Liver (tissue), 9 donors: ENCODE data around the gene PLPP2. TPM values are rescaled to one million over a fixed set of nuclear protein-coding genes. Genes with fewer than 3 reads are reported as not detected.

Experiments used
- DNase-seq: peaks from one replicate; pipeline ENCODE4 v3.0.0-alpha.2; 2017; ENCODE audit warnings: low spot score
- H3K27ac ChIP-seq, 2 donors: one replicate each; pipeline ENCODE4 v1.7.0; 2013; ENCODE audit warnings: inconsistent platforms in 2 of 2, low read length in 2 of 2, control low read depth in 1 of 2, low read depth in 1 of 2, mild to moderate bottlenecking in 1 of 2
- H3K27me3 ChIP-seq, 4 donors: one replicate each; pipeline versions ENCODE4 v1.6.1 to v1.7.0; 2013; ENCODE audit warnings: low read length in 3 of 4, inconsistent platforms in 1 of 4, mild to moderate bottlenecking in 1 of 4, moderate library complexity in 1 of 4; ENCODE audit not compliant: control insufficient read depth in 4 of 4, insufficient read depth in 4 of 4
- H3K36me3 ChIP-seq, 4 donors: one replicate each; pipeline versions ENCODE4 v1.6.1 to v1.7.0; 2013; ENCODE audit warnings: low read length in 3 of 4, mild to moderate bottlenecking in 3 of 4, low read depth in 1 of 4, moderate library complexity in 1 of 4; ENCODE audit not compliant: control insufficient read depth in 4 of 4, insufficient read depth in 3 of 4
- H3K4me1 ChIP-seq, 4 donors: one replicate each; pipeline versions ENCODE4 v1.6.1 to v1.7.0; 2013; ENCODE audit warnings: low read length in 3 of 4, mild to moderate bottlenecking in 3 of 4, moderate library complexity in 1 of 4; ENCODE audit not compliant: control insufficient read depth in 4 of 4, insufficient read depth in 4 of 4
- H3K4me3 ChIP-seq, 3 donors: one replicate each; pipeline versions ENCODE4 v1.6.1 to v1.7.0; 2013; ENCODE audit warnings: low read length in 3 of 3, control low read depth in 1 of 3, low read depth in 1 of 3, mild to moderate bottlenecking in 1 of 3
- H3K9ac ChIP-seq, 2 donors: one replicate each; pipeline ENCODE4 v1.7.0; 2013; ENCODE audit warnings: low read length in 2 of 2, mild to moderate bottlenecking in 2 of 2, moderate library complexity in 2 of 2, control low read depth in 1 of 2, low read depth in 1 of 2
- H3K9me3 ChIP-seq, 4 donors: one replicate each; pipeline versions ENCODE4 v1.6.1 to v1.7.0; 2013; ENCODE audit warnings: low read length in 3 of 4; ENCODE audit not compliant: control insufficient read depth in 4 of 4
- FOXA2 ChIP-seq: IDR thresholded peaks from 2 replicates; pipeline ENCODE4 v1.6.1; 2016; ENCODE audit warnings: antibody characterized with exemption
- HNF4A ChIP-seq, 2 donors: conservative IDR thresholded peaks; 2 replicates each; pipeline ENCODE4 v1.6.1; 2016; ENCODE audit warnings: antibody characterized with exemption in 2 of 2, mild to moderate bottlenecking in 2 of 2
- HNF4G ChIP-seq: IDR thresholded peaks from 2 replicates; pipeline ENCODE4 v1.6.1; 2016; ENCODE audit warnings: antibody characterized with exemption
- JUND ChIP-seq, 2 donors: IDR thresholded peaks; 2 replicates each; pipeline ENCODE4 v1.6.1; 2016; ENCODE audit warnings: antibody characterized with exemption in 2 of 2
- NR2F2 ChIP-seq: IDR thresholded peaks from 2 replicates; pipeline ENCODE4 v1.6.1; 2016; ENCODE audit warnings: antibody characterized with exemption
- RAD21 ChIP-seq, 2 donors: IDR thresholded peaks; 2 replicates each; pipeline ENCODE4 v1.6.1; 2016; ENCODE audit warnings: antibody characterized with exemption in 2 of 2, mild to moderate bottlenecking in 2 of 2
- RXRA ChIP-seq, 2 donors: IDR thresholded peaks; 2 replicates each; pipeline ENCODE4 v1.6.1; 2017 to 2018; ENCODE audit warnings: antibody characterized with exemption in 2 of 2, mild to moderate bottlenecking in 1 of 2
- SP1 ChIP-seq: IDR thresholded peaks from 2 replicates; pipeline ENCODE4 v1.6.1; 2018; ENCODE audit warnings: antibody characterized with exemption, mild to moderate bottlenecking
- WGBS: extraction: QIAGEN DNeasy Blood & Tissue Kit; methylation state at CpG from one replicate; pipeline ENCODE4 v1.1.7; 2013; 5-methylcytosine and 5-hydroxymethylcytosine counted together
- polyA plus RNA-seq, 2 donors: library from polyadenylated mRNA; stranded (reverse) in 1 of 2; unstranded in 1 of 2; fragments of 200-250 nt in 1 of 2; fragments of >200 nt in 1 of 2; fragmentation: Nextera tagmentation in 1 of 2; extraction: Ambion mirVana in 1 of 2; gene quantifications; one replicate each; pipeline versions ENCODE4 v1.2.1 to v1.2.3, GENCODE V29; 2013 to 2015
- total RNA-seq, 2 donors: library from RNA; depleted of rRNA; stranded (reverse); fragments of >200 nt; gene quantifications; one replicate each; pipeline ENCODE4 v1.2.3, GENCODE V29; 2014
- TF ChIP-seq, protein P1 (sequence below): fragments of 150-350 bp; IDR thresholded peaks from 2 replicates; pipeline ENCODE4 v1.5.1; 2017; ENCODE audit warnings: improper control_type of control experiment, low read depth, low read length; ENCODE audit not compliant: missing input control
- TF ChIP-seq, protein P2 (sequence below): IDR thresholded peaks from 2 replicates; pipeline ENCODE4 v1.6.1; 2016; ENCODE audit warnings: antibody characterized with exemption
- TF ChIP-seq, protein P3 (sequence below): IDR thresholded peaks from 2 replicates; pipeline ENCODE4 v1.6.1; 2016; ENCODE audit warnings: antibody characterized with exemption
- TF ChIP-seq, protein P4 (sequence below): IDR thresholded peaks from 2 replicates; pipeline ENCODE4 v1.6.1; 2016; ENCODE audit warnings: antibody characterized with exemption
- TF ChIP-seq, protein P5 (sequence below): IDR thresholded peaks from 2 replicates; pipeline ENCODE4 v1.6.1; 2016; ENCODE audit warnings: antibody characterized with exemption, mild to moderate bottlenecking
- donor health status: healthy.
- donor health status: healthy.
- donor health status: healthy.
- donor health status: healthy.
- donor health status: healthy.

PLPP2 gene
- total and polyA plus RNA-seq, 4 donors: 0.75 to 5.9 (median 2.0) TPM

DNA sequence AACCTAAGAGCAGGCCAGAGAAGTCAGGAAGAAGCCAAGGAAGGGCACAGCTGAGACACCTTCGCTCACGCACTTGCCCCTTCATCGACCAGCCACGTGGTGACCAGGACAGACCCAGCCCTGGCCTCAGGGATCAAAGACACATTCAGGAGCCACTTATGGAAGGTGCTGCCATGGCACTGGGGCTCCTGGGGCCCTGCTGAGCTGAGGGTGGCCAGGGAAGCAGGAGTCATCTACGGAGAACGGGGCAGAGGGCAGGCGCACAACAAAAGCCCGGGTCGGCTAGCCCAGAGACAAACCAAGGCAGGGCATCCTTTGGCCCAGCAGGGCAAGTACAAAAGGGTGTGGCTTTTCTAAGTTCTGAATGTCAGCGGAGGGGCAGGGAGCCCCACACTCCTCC is 2.3 kb downstream of the PLPP2 start (continued):
- TF ChIP-seq, protein P1, sequence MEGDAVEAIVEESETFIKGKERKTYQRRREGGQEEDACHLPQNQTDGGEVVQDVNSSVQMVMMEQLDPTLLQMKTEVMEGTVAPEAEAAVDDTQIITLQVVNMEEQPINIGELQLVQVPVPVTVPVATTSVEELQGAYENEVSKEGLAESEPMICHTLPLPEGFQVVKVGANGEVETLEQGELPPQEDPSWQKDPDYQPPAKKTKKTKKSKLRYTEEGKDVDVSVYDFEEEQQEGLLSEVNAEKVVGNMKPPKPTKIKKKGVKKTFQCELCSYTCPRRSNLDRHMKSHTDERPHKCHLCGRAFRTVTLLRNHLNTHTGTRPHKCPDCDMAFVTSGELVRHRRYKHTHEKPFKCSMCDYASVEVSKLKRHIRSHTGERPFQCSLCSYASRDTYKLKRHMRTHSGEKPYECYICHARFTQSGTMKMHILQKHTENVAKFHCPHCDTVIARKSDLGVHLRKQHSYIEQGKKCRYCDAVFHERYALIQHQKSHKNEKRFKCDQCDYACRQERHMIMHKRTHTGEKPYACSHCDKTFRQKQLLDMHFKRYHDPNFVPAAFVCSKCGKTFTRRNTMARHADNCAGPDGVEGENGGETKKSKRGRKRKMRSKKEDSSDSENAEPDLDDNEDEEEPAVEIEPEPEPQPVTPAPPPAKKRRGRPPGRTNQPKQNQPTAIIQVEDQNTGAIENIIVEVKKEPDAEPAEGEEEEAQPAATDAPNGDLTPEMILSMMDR: no peak

DNA sequence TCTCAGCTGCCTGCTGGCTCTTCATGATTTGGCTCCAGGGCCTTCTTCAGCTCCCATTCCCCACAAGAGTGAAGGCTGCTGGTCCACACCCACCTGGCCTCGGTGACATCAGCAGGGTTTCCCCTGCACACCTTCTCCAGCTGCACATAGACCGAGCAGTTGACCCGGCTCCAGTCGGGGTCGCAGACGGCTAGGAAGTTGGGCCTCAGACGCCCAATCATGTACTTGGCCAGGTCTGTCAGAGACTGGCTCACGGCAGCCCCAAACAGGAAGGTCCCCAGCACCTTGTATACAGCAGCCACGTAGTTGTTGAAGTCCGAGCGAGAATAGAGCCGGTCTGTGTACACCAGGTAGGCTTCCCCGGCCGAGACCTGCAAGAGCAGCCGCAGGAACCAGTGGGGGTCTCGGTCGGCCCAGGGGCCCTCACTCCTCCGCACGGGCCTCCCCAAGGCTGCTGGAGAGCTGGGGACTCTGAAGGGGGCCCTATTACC is 3.8 kb downstream of the PLPP2 start:
- Histone ChIP-seq H3K9ac (no peak overlapping the region), H3K4me1 (peaks cover 0 to 5% (median 1%) of the 10 kb centered on the region in 4 donors), H3K27ac (no peak overlapping the region), H3K27me3 (peaks cover 0 to 5% (median 0%) of the 10 kb centered on the region in 4 donors), H3K4me3 (no peak overlapping the region), H3K36me3 (no peaks in the 10 kb centered on the region), H3K9me3 (peaks cover 0 to 4% (median 1%) of the 10 kb centered on the region in 4 donors)
- TF ChIP-seq NR2F2 (no peak), SP1 (no peak), RAD21 (IDR thresholded peaks at IDR 0.05) (no peak), JUND (IDR thresholded peaks at IDR 0.05) (no peak), HNF4A (conservative IDR thresholded peaks at IDR 0.05) (no peak), HNF4G (no peak), RXRA (IDR thresholded peaks at IDR 0.05) (no peak), FOXA2 (no peak)
- TF ChIP-seq, protein P1: no peak
- TF ChIP-seq, protein P2, sequence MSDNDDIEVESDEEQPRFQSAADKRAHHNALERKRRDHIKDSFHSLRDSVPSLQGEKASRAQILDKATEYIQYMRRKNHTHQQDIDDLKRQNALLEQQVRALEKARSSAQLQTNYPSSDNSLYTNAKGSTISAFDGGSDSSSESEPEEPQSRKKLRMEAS: no peak
- TF ChIP-seq, protein P3, sequence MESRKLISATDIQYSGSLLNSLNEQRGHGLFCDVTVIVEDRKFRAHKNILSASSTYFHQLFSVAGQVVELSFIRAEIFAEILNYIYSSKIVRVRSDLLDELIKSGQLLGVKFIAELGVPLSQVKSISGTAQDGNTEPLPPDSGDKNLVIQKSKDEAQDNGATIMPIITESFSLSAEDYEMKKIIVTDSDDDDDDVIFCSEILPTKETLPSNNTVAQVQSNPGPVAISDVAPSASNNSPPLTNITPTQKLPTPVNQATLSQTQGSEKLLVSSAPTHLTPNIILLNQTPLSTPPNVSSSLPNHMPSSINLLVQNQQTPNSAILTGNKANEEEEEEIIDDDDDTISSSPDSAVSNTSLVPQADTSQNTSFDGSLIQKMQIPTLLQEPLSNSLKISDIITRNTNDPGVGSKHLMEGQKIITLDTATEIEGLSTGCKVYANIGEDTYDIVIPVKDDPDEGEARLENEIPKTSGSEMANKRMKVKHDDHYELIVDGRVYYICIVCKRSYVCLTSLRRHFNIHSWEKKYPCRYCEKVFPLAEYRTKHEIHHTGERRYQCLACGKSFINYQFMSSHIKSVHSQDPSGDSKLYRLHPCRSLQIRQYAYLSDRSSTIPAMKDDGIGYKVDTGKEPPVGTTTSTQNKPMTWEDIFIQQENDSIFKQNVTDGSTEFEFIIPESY: no peak
- TF ChIP-seq, protein P4, sequence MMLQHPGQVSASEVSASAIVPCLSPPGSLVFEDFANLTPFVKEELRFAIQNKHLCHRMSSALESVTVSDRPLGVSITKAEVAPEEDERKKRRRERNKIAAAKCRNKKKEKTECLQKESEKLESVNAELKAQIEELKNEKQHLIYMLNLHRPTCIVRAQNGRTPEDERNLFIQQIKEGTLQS: no peak
- TF ChIP-seq, protein P5, sequence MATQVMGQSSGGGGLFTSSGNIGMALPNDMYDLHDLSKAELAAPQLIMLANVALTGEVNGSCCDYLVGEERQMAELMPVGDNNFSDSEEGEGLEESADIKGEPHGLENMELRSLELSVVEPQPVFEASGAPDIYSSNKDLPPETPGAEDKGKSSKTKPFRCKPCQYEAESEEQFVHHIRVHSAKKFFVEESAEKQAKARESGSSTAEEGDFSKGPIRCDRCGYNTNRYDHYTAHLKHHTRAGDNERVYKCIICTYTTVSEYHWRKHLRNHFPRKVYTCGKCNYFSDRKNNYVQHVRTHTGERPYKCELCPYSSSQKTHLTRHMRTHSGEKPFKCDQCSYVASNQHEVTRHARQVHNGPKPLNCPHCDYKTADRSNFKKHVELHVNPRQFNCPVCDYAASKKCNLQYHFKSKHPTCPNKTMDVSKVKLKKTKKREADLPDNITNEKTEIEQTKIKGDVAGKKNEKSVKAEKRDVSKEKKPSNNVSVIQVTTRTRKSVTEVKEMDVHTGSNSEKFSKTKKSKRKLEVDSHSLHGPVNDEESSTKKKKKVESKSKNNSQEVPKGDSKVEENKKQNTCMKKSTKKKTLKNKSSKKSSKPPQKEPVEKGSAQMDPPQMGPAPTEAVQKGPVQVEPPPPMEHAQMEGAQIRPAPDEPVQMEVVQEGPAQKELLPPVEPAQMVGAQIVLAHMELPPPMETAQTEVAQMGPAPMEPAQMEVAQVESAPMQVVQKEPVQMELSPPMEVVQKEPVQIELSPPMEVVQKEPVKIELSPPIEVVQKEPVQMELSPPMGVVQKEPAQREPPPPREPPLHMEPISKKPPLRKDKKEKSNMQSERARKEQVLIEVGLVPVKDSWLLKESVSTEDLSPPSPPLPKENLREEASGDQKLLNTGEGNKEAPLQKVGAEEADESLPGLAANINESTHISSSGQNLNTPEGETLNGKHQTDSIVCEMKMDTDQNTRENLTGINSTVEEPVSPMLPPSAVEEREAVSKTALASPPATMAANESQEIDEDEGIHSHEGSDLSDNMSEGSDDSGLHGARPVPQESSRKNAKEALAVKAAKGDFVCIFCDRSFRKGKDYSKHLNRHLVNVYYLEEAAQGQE: no peak
- WGBS: 86% methylated on average over 19 of the region's 19 CpGs
- DNase-seq: no peak
